Body of pancreas (tissue), 4 donors: Measurements from ENCODE around the gene JAML.

ENCODE experiments used
- POLR2A ChIP-seq, 3 donors: fragments of 450-650 bp; IDR thresholded peaks; one replicate each; pipeline ENCODE4 v1.6.1; 2016; ENCODE audit warnings: antibody characterized with exemption in 3 of 3, mild to moderate bottlenecking in 2 of 3
- TF ChIP-seq, protein P1 (sequence below), 7 experiments: fragments of 450-650 bp in 4 of 7; fragments of 200-600 bp in 3 of 7; sonication (generic) in 3 of 7; IDR thresholded peaks; one replicate each; pipeline ENCODE4 v1.5.1; 2016 to 2019; ENCODE audit warnings: antibody characterized with exemption in 7 of 7

GRCh38 chr11:118263112-118263511 lies 38.3 kb upstream of the JAML start:
- TF ChIP-seq, protein P1, sequence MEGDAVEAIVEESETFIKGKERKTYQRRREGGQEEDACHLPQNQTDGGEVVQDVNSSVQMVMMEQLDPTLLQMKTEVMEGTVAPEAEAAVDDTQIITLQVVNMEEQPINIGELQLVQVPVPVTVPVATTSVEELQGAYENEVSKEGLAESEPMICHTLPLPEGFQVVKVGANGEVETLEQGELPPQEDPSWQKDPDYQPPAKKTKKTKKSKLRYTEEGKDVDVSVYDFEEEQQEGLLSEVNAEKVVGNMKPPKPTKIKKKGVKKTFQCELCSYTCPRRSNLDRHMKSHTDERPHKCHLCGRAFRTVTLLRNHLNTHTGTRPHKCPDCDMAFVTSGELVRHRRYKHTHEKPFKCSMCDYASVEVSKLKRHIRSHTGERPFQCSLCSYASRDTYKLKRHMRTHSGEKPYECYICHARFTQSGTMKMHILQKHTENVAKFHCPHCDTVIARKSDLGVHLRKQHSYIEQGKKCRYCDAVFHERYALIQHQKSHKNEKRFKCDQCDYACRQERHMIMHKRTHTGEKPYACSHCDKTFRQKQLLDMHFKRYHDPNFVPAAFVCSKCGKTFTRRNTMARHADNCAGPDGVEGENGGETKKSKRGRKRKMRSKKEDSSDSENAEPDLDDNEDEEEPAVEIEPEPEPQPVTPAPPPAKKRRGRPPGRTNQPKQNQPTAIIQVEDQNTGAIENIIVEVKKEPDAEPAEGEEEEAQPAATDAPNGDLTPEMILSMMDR (IDR thresholded peaks at IDR 0.05) = no peak
- no peak for TF ChIP-seq POLR2A (IDR thresholded peaks at IDR 0.05)
